Activated CD8-positive, alpha-beta T cell treated with anti-CD3 and anti-CD28 coated beads for 36 hours (primary cell): ENCODE measurements around the gene ADNP2. TPM values are rescaled to one million over a fixed set of nuclear protein-coding genes. Genes with fewer than 3 reads are reported as not detected.

Experiments
- ATAC-seq: fragments of 200-7000 bp; cut with Tn5 transposase; one replicate; pipeline ENCODE4 v1.10.0; 2021; ENCODE audit warnings: mild to moderate bottlenecking, moderate library complexity
- CTCF ChIA-PET: fragments of 350-600 bp; sonication (Branson Sonifier 250); formaldehyde crosslinking; loops from one replicate; lab custom pipeline; 2021; ENCODE audit warnings: antibody characterized with exemption; lab: Charles Lee
- POLR2A ChIA-PET: fragments of 350-600 bp; sonication (Branson Sonifier 250); formaldehyde crosslinking; loops from one replicate; lab custom pipeline; 2021; ENCODE audit warnings: antibody characterized with exemption; lab: Charles Lee
- DNase-seq: peaks from one replicate; pipeline ENCODE4 v3.0.0-alpha.2; 2020
- H3K27ac Mint-ChIP-seq: one replicate; pipeline ENCODE4 v1.8.0; 2021; ENCODE audit warnings: mild to moderate bottlenecking, mixed read lengths
- H3K27me3 Mint-ChIP-seq: one replicate; pipeline ENCODE4 v1.8.0; 2021; ENCODE audit warnings: mixed read lengths
- H3K36me3 Mint-ChIP-seq: one replicate; pipeline ENCODE4 v1.8.0; 2021; ENCODE audit warnings: low read depth, mixed read lengths
- H3K4me1 Mint-ChIP-seq: one replicate; pipeline ENCODE4 v1.8.0; 2021; ENCODE audit warnings: low read depth, mixed read lengths
- H3K4me3 Mint-ChIP-seq: one replicate; pipeline ENCODE4 v1.8.0; 2021; ENCODE audit warnings: mild to moderate bottlenecking, moderate library complexity, mixed read lengths
- H3K9me3 Mint-ChIP-seq: one replicate; pipeline ENCODE4 v1.8.0; 2021; ENCODE audit warnings: mixed read lengths
- CTCF ChIP-seq: fragments of 200-600 bp; IDR thresholded peaks from one replicate; pipeline ENCODE4 v1.8.0; 2022; ENCODE audit warnings: antibody characterized with exemption, mild to moderate bottlenecking
- intact Hi-C: fragments of 100-400 bp; cut with micrococcal nuclease; formaldehyde crosslinking; loops from one replicate; pipeline ENCODE4 v1.10.0; 2022
- total RNA-seq, 2 experiments: library from RNA; stranded (reverse); gene quantifications; one replicate each; pipeline ENCODE4 v1.2.3, GENCODE V29; 2021

ADNP2 gene
- total RNA-seq, 2 experiments from 2014 or later: 22.1 to 22.5 TPM

- peaks cover 2% of the 10 kb centered on the region for H3K27me3 Mint-ChIP-seq
- no peak for TF ChIP-seq CTCF
- ChIA-PET CTCF (no interaction called here), POLR2A (no interaction called here)
- no peak overlapping the region for H3K4me3 Mint-ChIP-seq
- H3K9me3 Mint-ChIP-seq: no peaks in the 10 kb centered on the region
- intact Hi-C loops: no loop called here
- no peak overlapping the region for H3K27ac Mint-ChIP-seq
- no peak for DNase-seq
- H3K4me1 Mint-ChIP-seq: no peaks in the 10 kb centered on the region
- ATAC-seq: no peak
- H3K36me3 Mint-ChIP-seq: no peaks in the 10 kb centered on the region
Observed at GRCh38 chr18:80075940-80076339, 33.1 kb upstream of the ADNP2 start.

GRCh38 chr18:80076379-80076778 lies 32.7 kb upstream of the ADNP2 start:
- H3K9me3 Mint-ChIP-seq: no peaks in the 10 kb centered on the region

GRCh38 chr18:80077873-80078272 lies 31.2 kb upstream of the ADNP2 start:
- H3K9me3 Mint-ChIP-seq: no peaks in the 10 kb centered on the region
- ChIA-PET POLR2A (no interaction called here), CTCF (no interaction called here)

More at GRCh38 chr18:80076379-80076778, 32.7 kb upstream of the ADNP2 start:
- ChIA-PET POLR2A (no interaction called here), CTCF (no interaction called here)
- Mint-ChIP-seq H3K36me3 (no peaks in the 10 kb centered on the region), H3K27ac (no peak overlapping the region), H3K4me1 (no peaks in the 10 kb centered on the region), H3K27me3 (peaks cover 2% of the 10 kb centered on the region), H3K4me3 (no peak overlapping the region)
- intact Hi-C loops: no loop called here
- ATAC-seq (no peak), DNase-seq (no peak)
- no peak for TF ChIP-seq CTCF

GRCh38 chr18:80086281-80086680 lies 22.8 kb upstream of the ADNP2 start:
- intact Hi-C loops: no loop called here
- ATAC-seq (no peak), DNase-seq (no peak)
- no peak overlapping the region for H3K27ac Mint-ChIP-seq
- ChIA-PET CTCF (no interaction called here), POLR2A (interaction anchor here (0.6 kb wide), 2 partner anchors 10 to 541 kb away, joined by 3 read pairs; no protein-coding TSS in a partner anchor)
- H3K9me3 Mint-ChIP-seq: peaks cover 22% of the 10 kb centered on the region
- no peaks in the 10 kb centered on the region for H3K4me1 Mint-ChIP-seq
- no peak overlapping the region for H3K4me3 Mint-ChIP-seq
- H3K27me3 Mint-ChIP-seq: peaks cover 4% of the 10 kb centered on the region
- peaks cover 4% of the 10 kb centered on the region for H3K36me3 Mint-ChIP-seq
- no peak for TF ChIP-seq CTCF

More at GRCh38 chr18:80077873-80078272, 31.2 kb upstream of the ADNP2 start:
- ATAC-seq (no peak), DNase-seq (no peak)
- no peaks in the 10 kb centered on the region for H3K4me1 Mint-ChIP-seq
- H3K27ac Mint-ChIP-seq: no peak overlapping the region
- no peak overlapping the region for H3K4me3 Mint-ChIP-seq
- peaks cover 2% of the 10 kb centered on the region for H3K27me3 Mint-ChIP-seq
- TF ChIP-seq CTCF: no peak
- intact Hi-C loops: no loop called here
- H3K36me3 Mint-ChIP-seq: no peaks in the 10 kb centered on the region

GRCh38 chr18:80088036-80088435 lies 21.0 kb upstream of the ADNP2 start:
- Mint-ChIP-seq H3K9me3 (peaks cover 23% of the 10 kb centered on the region), H3K27me3 (peaks cover 6% of the 10 kb centered on the region), H3K4me3 (no peak overlapping the region), H3K27ac (no peak overlapping the region), H3K36me3 (peaks cover 4% of the 10 kb centered on the region), H3K4me1 (no peaks in the 10 kb centered on the region)
- intact Hi-C loops: no loop called here
- no peak for TF ChIP-seq CTCF
- ChIA-PET CTCF (interaction anchor here (1.0 kb wide), 1 partner anchor 71 kb away, joined by 3 read pairs; no protein-coding TSS in a partner anchor), POLR2A (no interaction called here)
- DNase-seq (no peak), ATAC-seq (no peak)
